ENCODE measurements around the gene ST8SIA2.

ST8SIA2 gene

DNA sequence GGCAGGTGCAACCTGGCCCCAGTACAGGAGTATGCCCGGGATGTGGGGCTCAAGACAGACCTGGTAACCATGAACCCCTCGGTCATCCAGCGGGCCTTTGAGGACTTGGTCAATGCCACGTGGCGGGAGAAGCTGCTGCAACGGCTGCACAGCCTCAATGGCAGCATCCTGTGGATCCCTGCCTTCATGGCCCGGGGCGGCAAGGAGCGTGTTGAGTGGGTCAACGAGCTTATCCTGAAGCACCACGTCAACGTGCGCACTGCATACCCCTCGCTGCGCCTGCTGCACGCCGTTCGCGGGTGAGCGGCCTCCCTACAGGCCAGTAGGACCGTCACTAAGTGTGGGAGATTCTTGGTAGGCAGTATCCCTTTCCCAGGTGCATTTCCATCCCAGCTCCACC lies 51.0 kb downstream of the ST8SIA2 start:
- H3K36me3 Mint-ChIP-seq (ENCODE audit: low read depth): no peaks in the 10 kb centered on the region
- H3K4me1 Mint-ChIP-seq (ENCODE audit: low read depth): no peaks in the 10 kb centered on the region
- H3K4me3 Mint-ChIP-seq: no peak overlapping the region
- no peaks in the 10 kb centered on the region for H3K9me3 Mint-ChIP-seq
- H3K27me3 Mint-ChIP-seq: no peaks in the 10 kb centered on the region
- no peak overlapping the region for H3K27ac Mint-ChIP-seq

GRCh38 chr15:92448370-92448769 lies 54.7 kb downstream of the ST8SIA2 start:
- Mint-ChIP-seq H3K36me3 (ENCODE audit: low read depth) (no peaks in the 10 kb centered on the region), H3K4me1 (ENCODE audit: low read depth) (no peaks in the 10 kb centered on the region), H3K9me3 (no peaks in the 10 kb centered on the region), H3K27me3 (peaks cover 3% of the 10 kb centered on the region), H3K27ac (no peak overlapping the region), H3K4me3 (no peak overlapping the region)

- no peaks in the 10 kb centered on the region for H3K9me3 Mint-ChIP-seq
- no peak overlapping the region for H3K27ac Mint-ChIP-seq
- no peak overlapping the region for H3K4me3 Mint-ChIP-seq
- no peaks in the 10 kb centered on the region for H3K36me3 Mint-ChIP-seq (ENCODE audit: low read depth)
- no peaks in the 10 kb centered on the region for H3K4me1 Mint-ChIP-seq (ENCODE audit: low read depth)
- peaks cover 3% of the 10 kb centered on the region for H3K27me3 Mint-ChIP-seq
Measured at GRCh38 chr15:92449476-92449875, 55.8 kb downstream of the ST8SIA2 start.

- Mint-ChIP-seq H3K27ac (no peak overlapping the region), H3K36me3 (ENCODE audit: low read depth) (no peaks in the 10 kb centered on the region), H3K27me3 (peaks cover 3% of the 10 kb centered on the region), H3K4me3 (no peak overlapping the region), H3K4me1 (ENCODE audit: low read depth) (no peaks in the 10 kb centered on the region), H3K9me3 (no peaks in the 10 kb centered on the region)
Measured at GRCh38 chr15:92451225-92451825, 57.6 kb downstream of the ST8SIA2 start.

- H3K36me3 Mint-ChIP-seq (ENCODE audit: low read depth): no peaks in the 10 kb centered on the region
Measured at GRCh38 chr15:92452143-92452542, 58.5 kb downstream of the ST8SIA2 start.

GRCh38 chr15:92453607-92454006 lies 59.9 kb downstream of the ST8SIA2 start:
- Mint-ChIP-seq H3K4me1 (ENCODE audit: low read depth) (no peaks in the 10 kb centered on the region), H3K36me3 (ENCODE audit: low read depth) (no peaks in the 10 kb centered on the region), H3K4me3 (no peak overlapping the region), H3K27me3 (peaks cover 3% of the 10 kb centered on the region), H3K9me3 (no peaks in the 10 kb centered on the region), H3K27ac (no peak overlapping the region)

More at GRCh38 chr15:92452143-92452542, 58.5 kb downstream of the ST8SIA2 start:
- Mint-ChIP-seq H3K4me3 (no peak overlapping the region), H3K27me3 (peaks cover 3% of the 10 kb centered on the region), H3K4me1 (ENCODE audit: low read depth) (no peaks in the 10 kb centered on the region), H3K27ac (no peak overlapping the region), H3K9me3 (no peaks in the 10 kb centered on the region)

DNA sequence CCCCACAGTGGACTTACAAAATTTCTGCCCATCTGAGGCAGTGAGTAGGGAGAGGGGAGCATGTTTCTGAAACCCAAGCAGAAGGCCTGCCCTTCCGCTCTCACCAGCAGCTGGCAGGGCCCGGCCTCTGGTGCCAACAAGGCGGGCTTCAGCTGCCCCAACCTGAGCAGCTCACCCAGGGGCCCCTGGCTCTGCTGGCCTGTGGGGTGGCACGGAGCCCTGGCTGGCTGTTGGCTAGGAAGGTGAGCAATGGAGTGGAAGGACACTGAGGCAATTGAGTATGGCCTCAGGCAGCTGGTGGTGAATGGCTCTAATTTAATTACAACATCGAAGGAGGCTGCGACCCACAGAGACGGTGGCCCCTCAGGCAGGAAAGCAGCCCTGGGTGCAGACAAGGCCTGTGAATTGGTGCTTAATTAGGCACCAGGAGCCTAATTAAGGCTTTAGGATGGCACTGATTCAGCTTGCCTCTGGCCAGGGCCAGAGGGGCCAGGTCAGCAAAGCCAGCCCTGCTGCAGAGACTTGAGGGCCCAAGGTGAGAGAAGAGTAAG lies 60.9 kb downstream of the ST8SIA2 start:
- Mint-ChIP-seq H3K9me3 (no peaks in the 10 kb centered on the region), H3K27ac (no peak overlapping the region), H3K4me1 (ENCODE audit: low read depth) (no peaks in the 10 kb centered on the region), H3K36me3 (ENCODE audit: low read depth) (no peaks in the 10 kb centered on the region), H3K4me3 (no peak overlapping the region), H3K27me3 (peaks cover 3% of the 10 kb centered on the region)

DNA sequence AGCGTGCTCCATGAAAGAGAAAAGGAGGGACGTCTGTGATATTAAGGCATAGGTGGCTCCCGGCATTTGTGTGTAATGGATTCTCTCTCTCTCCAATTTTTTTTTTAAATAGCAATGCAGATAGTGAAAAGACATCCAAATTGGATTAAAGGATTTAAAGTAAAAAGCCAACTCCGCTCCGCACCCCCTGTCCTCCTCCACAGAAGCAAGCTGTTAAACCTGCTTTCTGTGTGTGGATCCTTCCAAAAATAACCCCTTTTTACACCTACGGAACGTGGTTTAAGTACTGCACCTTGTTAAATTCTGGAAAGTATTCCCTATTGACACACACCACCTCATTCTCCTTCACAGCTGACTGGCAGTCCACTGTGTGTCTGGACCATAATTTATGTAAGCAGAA lies 61.6 kb downstream of the ST8SIA2 start:
- Mint-ChIP-seq H3K27me3 (no peaks in the 10 kb centered on the region), H3K9me3 (no peaks in the 10 kb centered on the region), H3K4me1 (ENCODE audit: low read depth) (no peaks in the 10 kb centered on the region), H3K4me3 (no peak overlapping the region), H3K27ac (no peak overlapping the region), H3K36me3 (ENCODE audit: low read depth) (no peaks in the 10 kb centered on the region)

GRCh38 chr15:92457471-92458041 lies 63.9 kb downstream of the ST8SIA2 start:
- H3K27me3 Mint-ChIP-seq: no peaks in the 10 kb centered on the region
- no peak overlapping the region for H3K4me3 Mint-ChIP-seq
- H3K4me1 Mint-ChIP-seq (ENCODE audit: low read depth): no peaks in the 10 kb centered on the region
- no peaks in the 10 kb centered on the region for H3K9me3 Mint-ChIP-seq
- no peaks in the 10 kb centered on the region for H3K36me3 Mint-ChIP-seq (ENCODE audit: low read depth)
- no peak overlapping the region for H3K27ac Mint-ChIP-seq

DNA sequence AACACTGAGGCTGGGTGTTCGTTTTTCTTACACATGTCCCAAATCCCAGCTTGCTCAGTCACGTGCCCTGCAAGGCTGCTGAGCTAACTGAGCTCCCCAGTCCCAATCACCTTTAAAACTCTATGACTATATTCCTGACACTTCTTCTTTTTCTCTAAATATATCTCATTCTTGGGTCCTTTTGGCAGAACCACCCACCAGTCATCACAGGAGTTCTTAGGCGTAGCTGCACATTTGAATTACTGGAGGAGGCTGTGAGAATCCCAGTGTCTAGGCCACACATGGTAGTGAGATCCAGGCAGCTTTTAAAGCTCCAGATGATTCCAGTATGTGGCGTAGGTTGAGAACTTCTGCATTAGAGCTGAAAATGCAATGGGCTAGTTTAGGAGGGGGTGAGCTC lies 66.3 kb downstream of the ST8SIA2 start:
- no peak overlapping the region for H3K4me3 Mint-ChIP-seq
- no peak overlapping the region for H3K27ac Mint-ChIP-seq
- H3K36me3 Mint-ChIP-seq (ENCODE audit: low read depth): no peaks in the 10 kb centered on the region
- no peaks in the 10 kb centered on the region for H3K4me1 Mint-ChIP-seq (ENCODE audit: low read depth)
- no peaks in the 10 kb centered on the region for H3K9me3 Mint-ChIP-seq
- H3K27me3 Mint-ChIP-seq: no peaks in the 10 kb centered on the region

DNA sequence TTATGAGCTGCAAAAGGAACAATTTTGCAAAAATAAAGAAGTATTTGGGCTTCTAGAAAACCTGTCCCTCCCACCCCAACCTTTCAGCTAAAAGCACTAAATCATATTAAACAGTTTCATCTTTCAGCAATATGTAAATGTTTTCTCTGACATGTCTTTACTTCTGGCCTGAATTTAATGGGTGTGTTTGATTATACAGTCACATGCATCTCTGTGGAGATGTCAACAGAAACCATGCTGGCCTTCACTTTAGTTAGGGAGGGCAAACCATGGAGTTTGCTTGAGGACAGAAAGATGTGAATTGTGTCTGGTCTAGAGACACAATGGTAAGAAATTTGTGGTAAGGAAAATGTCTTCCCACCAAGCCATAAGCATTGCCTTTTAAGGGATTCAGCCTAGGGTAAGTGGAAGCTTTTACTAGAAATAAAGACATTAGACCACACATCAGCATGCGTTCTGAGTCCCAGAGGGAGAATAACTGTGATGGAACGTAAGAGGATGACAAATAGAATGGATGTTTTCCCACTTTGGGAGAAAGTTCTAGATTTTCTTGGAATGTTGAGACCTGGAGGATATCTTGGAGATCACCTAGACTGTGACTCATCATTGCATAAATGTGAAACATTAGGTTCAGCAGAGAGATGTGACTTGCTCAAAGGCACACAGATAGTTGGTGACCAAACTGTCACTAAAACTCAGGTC lies 68.9 kb downstream of the ST8SIA2 start:
- Mint-ChIP-seq H3K9me3 (no peaks in the 10 kb centered on the region), H3K27me3 (no peaks in the 10 kb centered on the region), H3K4me3 (no peak overlapping the region), H3K4me1 (ENCODE audit: low read depth) (no peaks in the 10 kb centered on the region), H3K36me3 (ENCODE audit: low read depth) (no peaks in the 10 kb centered on the region), H3K27ac (no peak overlapping the region)

- Mint-ChIP-seq H3K4me3 (no peak overlapping the region), H3K36me3 (ENCODE audit: low read depth) (no peaks in the 10 kb centered on the region), H3K9me3 (no peaks in the 10 kb centered on the region), H3K27me3 (no peaks in the 10 kb centered on the region), H3K4me1 (ENCODE audit: low read depth) (no peaks in the 10 kb centered on the region), H3K27ac (no peak overlapping the region)
Measured at GRCh38 chr15:92463352-92463751, 69.7 kb downstream of the ST8SIA2 start.

DNA sequence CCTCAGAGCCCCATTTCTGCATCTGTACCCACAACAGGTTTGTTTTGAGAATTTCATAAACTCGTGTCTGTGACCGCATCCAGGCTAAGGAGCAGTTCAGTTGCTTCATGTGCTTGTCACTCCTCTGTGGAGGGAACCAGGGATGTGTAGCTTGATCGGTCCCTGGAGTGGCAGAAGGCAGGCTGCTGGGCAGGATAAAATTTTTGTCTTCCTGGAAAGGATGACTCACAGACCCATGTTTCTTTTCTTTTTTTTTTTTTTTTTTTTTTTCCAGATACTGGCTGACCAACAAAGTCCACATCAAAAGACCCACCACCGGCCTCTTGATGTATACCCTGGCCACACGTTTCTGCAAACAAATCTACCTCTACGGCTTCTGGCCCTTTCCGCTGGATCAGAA lies 70.1 kb downstream of the ST8SIA2 start:
- H3K4me1 Mint-ChIP-seq (ENCODE audit: low read depth): no peaks in the 10 kb centered on the region
- no peak overlapping the region for H3K27ac Mint-ChIP-seq
- H3K36me3 Mint-ChIP-seq (ENCODE audit: low read depth): no peaks in the 10 kb centered on the region
- no peak overlapping the region for H3K4me3 Mint-ChIP-seq
- H3K9me3 Mint-ChIP-seq: no peaks in the 10 kb centered on the region
- H3K27me3 Mint-ChIP-seq: no peaks in the 10 kb centered on the region

GRCh38 chr15:92466834-92467233 lies 73.2 kb downstream of the ST8SIA2 start:
- Mint-ChIP-seq H3K36me3 (ENCODE audit: low read depth) (no peaks in the 10 kb centered on the region), H3K27ac (no peak overlapping the region), H3K9me3 (no peaks in the 10 kb centered on the region), H3K27me3 (no peaks in the 10 kb centered on the region), H3K4me1 (ENCODE audit: low read depth) (no peaks in the 10 kb centered on the region), H3K4me3 (no peak overlapping the region)

GRCh38 chr15:92467245-92467644 lies 73.6 kb downstream of the ST8SIA2 start:
- Mint-ChIP-seq H3K36me3 (ENCODE audit: low read depth) (no peaks in the 10 kb centered on the region), H3K27me3 (no peaks in the 10 kb centered on the region), H3K4me3 (no peak overlapping the region), H3K9me3 (no peaks in the 10 kb centered on the region), H3K4me1 (ENCODE audit: low read depth) (no peaks in the 10 kb centered on the region), H3K27ac (no peak overlapping the region)
